COLO668 (cell line): Measurements from ENCODE around the gene CCRL2.
A peak's percentile ranks its signal among the peaks of the same experiment; 100 is the strongest.

ENCODE experiments used
- DNase-seq: peaks from one replicate; lab custom pipeline; 2025; ENCODE audit not compliant: unreplicated experiment; lab: John Stamatoyannopoulos, UW

CCRL2 gene

GRCh38 chr3:46406788-46407611 is at the start of gene CCRL2, which contains the start of gene CCR5AS:
Gene CCRL2 (plus strand): TSS chr3:46407259. CDS start chr3:46408080, 821 bp downstream.
Gene CCR5AS (minus strand): TSS chr3:46407066.
- DNase-seq = no peak

GRCh38 chr3:46358466-46358865 is 48.6 kb upstream of the CCRL2 start:
- DNase-seq = no peak

- DNase-seq = peak; percentile 29
These were observed 47.1 kb upstream of the CCRL2 start for GRCh38 chr3:46359733-46360493.

- no peak for DNase-seq
These were observed 46.2 kb upstream of the CCRL2 start for GRCh38 chr3:46360907-46361306.

- DNase-seq = no peak
These were observed 45.4 kb upstream of the CCRL2 start for GRCh38 chr3:46361408-46362283.

GRCh38 chr3:46365041-46365440 is 42.0 kb upstream of the CCRL2 start:
- DNase-seq = no peak

GRCh38 chr3:46365737-46366524 is 41.1 kb upstream of the CCRL2 start:
- no peak for DNase-seq

- DNase-seq = no peak
These were observed 39.2 kb upstream of the CCRL2 start for GRCh38 chr3:46367811-46368210.

GRCh38 chr3:46368569-46368968 is 38.5 kb upstream of the CCRL2 start:
- no peak for DNase-seq

GRCh38 chr3:46369151-46369550 is 37.9 kb upstream of the CCRL2 start:
- DNase-seq = no peak

- no peak for DNase-seq
These were observed 37.4 kb upstream of the CCRL2 start for GRCh38 chr3:46369675-46370132.

GRCh38 chr3:46370839-46371518 is 36.1 kb upstream of the CCRL2 start, which contains the start of gene CCR5:
Gene CCR5 (plus strand): TSS chr3:46370946. CDS start chr3:46372903, 1,957 bp downstream.
- DNase-seq = no peak

GRCh38 chr3:46371519-46372340 is 35.3 kb upstream of the CCRL2 start:
- DNase-seq = no peak

GRCh38 chr3:46372492-46373359 is 34.3 kb upstream of the CCRL2 start:
- DNase-seq = no peak

GRCh38 chr3:46374755-46375154 is 32.3 kb upstream of the CCRL2 start:
- DNase-seq = no peak

- no peak for DNase-seq
These were observed 31.8 kb upstream of the CCRL2 start for GRCh38 chr3:46375218-46375617.

- no peak for DNase-seq
These were observed 31.2 kb upstream of the CCRL2 start for GRCh38 chr3:46375814-46376213.

GRCh38 chr3:46378426-46378942 is 28.6 kb upstream of the CCRL2 start:
- peak; percentile 29 for DNase-seq
